Loucy (cell line): ENCODE results near the gene CNTFR.

ENCODE experiments used
- CTCF ChIP-seq: fragments of 200-600 bp; sonication (generic); conservative IDR thresholded peaks from 2 replicates; pipeline ENCODE4 v1.5.1; 2014; ENCODE audit warnings: mild to moderate bottlenecking, antibody characterized with exemption, low read length
- EZH2phosphoT487 ChIP-seq: fragments of 200-600 bp; IDR thresholded peaks from 2 replicates; pipeline ENCODE4 v1.6.1; 2018; ENCODE audit warnings: antibody characterized with exemption, mild to moderate bottlenecking, moderate library complexity, borderline replicate concordance

GRCh38 chr9:34515959-34516358 is 73.6 kb downstream of the CNTFR start:
- TF ChIP-seq CTCF (no peak), EZH2phosphoT487 (no peak)
